HUES6 (cell line): ENCODE measurements around the gene MMP10.

Experiments
- H3K27ac ChIP-seq: 2 replicates; pipeline ENCODE4 v1.7.0; 2013; ENCODE audit warnings: low read depth, mild to moderate bottlenecking, low read length, inconsistent platforms
- H3K27me3 ChIP-seq: 2 replicates; pipeline ENCODE4 v1.6.1; 2013; ENCODE audit warnings: low read length; ENCODE audit not compliant: control insufficient read depth, insufficient read depth
- H3K36me3 ChIP-seq: 2 replicates; pipeline ENCODE4 v1.6.1; 2013; ENCODE audit warnings: low read length; ENCODE audit not compliant: control insufficient read depth, insufficient read depth
- H3K4me1 ChIP-seq: 2 replicates; pipeline ENCODE4 v1.6.1; 2013; ENCODE audit warnings: low read length; ENCODE audit not compliant: control insufficient read depth, insufficient read depth
- H3K4me3 ChIP-seq: 2 replicates; pipeline ENCODE4 v1.5.1; 2013; ENCODE audit warnings: low read depth, low read length
- H3K9ac ChIP-seq: one replicate; pipeline ENCODE4 v1.6.1; 2013; ENCODE audit warnings: mild to moderate bottlenecking, low read length
- H3K9me3 ChIP-seq: 2 replicates; pipeline ENCODE4 v1.6.1; 2013; ENCODE audit warnings: low read depth, low read length; ENCODE audit not compliant: control insufficient read depth, insufficient read depth

MMP10 gene

GRCh38 chr11:102724904-102725500 is 55.4 kb downstream of the MMP10 start, which contains the start of gene MMP8:
Gene MMP8 (minus strand): TSS chr11:102724954. CDS start chr11:102724855, 99 bp downstream.
- H3K9ac ChIP-seq, result no peak within 1 kb of the TSS
- no peaks in the 10 kb centered on the region for H3K4me1 ChIP-seq
- no peaks in the 10 kb centered on the region for H3K36me3 ChIP-seq
- H3K9me3 ChIP-seq, result 0 out of 2 replicates have a peak, but pooled peaks cover 3% of the 10 kb centered on the region
- H3K27me3 ChIP-seq, result no peaks in the 10 kb centered on the region
- H3K4me3 ChIP-seq, result no peak within 1 kb of the TSS
- no peak within 1 kb of the TSS for H3K27ac ChIP-seq

GRCh38 chr11:102722821-102723220 is 57.6 kb downstream of the MMP10 start:
- Histone ChIP-seq H3K36me3 (no peaks in the 10 kb centered on the region), H3K9me3 (0 out of 2 replicates have a peak, but pooled peaks cover 3% of the 10 kb centered on the region), H3K27me3 (no peaks in the 10 kb centered on the region), H3K4me3 (no peak overlapping the region), H3K9ac (no peak overlapping the region), H3K27ac (no peak overlapping the region), H3K4me1 (no peaks in the 10 kb centered on the region)
